GM12875 (cell line): ENCODE data around the gene ARHGAP31.
A peak's percentile ranks its signal among the peaks of the same experiment; 100 is the strongest.

Experiments used
- H3K4me3 ChIP-seq: one replicate; pipeline ENCODE4 v1.5.1; 2011; ENCODE audit warnings: low read depth, low read length, control low read depth
- TF ChIP-seq, protein P1 (sequence below): IDR thresholded peaks from 2 replicates; pipeline ENCODE4 v1.5.1; 2011; ENCODE audit warnings: low read depth, mild to moderate bottlenecking, control low read depth, inconsistent platforms, low read length, moderate library complexity, borderline replicate concordance; ENCODE audit not compliant: insufficient read depth

The ARHGAP31 gene, protein sequence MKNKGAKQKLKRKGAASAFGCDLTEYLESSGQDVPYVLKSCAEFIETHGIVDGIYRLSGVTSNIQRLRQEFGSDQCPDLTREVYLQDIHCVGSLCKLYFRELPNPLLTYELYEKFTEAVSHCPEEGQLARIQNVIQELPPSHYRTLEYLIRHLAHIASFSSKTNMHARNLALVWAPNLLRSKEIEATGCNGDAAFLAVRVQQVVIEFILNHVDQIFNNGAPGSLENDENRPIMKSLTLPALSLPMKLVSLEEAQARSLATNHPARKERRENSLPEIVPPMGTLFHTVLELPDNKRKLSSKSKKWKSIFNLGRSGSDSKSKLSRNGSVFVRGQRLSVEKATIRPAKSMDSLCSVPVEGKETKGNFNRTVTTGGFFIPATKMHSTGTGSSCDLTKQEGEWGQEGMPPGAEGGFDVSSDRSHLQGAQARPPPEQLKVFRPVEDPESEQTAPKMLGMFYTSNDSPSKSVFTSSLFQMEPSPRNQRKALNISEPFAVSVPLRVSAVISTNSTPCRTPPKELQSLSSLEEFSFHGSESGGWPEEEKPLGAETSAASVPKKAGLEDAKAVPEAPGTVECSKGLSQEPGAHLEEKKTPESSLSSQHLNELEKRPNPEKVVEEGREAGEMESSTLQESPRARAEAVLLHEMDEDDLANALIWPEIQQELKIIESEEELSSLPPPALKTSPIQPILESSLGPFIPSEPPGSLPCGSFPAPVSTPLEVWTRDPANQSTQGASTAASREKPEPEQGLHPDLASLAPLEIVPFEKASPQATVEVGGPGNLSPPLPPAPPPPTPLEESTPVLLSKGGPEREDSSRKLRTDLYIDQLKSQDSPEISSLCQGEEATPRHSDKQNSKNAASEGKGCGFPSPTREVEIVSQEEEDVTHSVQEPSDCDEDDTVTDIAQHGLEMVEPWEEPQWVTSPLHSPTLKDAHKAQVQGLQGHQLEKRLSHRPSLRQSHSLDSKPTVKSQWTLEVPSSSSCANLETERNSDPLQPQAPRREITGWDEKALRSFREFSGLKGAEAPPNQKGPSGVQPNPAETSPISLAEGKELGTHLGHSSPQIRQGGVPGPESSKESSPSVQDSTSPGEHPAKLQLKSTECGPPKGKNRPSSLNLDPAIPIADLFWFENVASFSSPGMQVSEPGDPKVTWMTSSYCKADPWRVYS (N-terminal part only)

DNA sequence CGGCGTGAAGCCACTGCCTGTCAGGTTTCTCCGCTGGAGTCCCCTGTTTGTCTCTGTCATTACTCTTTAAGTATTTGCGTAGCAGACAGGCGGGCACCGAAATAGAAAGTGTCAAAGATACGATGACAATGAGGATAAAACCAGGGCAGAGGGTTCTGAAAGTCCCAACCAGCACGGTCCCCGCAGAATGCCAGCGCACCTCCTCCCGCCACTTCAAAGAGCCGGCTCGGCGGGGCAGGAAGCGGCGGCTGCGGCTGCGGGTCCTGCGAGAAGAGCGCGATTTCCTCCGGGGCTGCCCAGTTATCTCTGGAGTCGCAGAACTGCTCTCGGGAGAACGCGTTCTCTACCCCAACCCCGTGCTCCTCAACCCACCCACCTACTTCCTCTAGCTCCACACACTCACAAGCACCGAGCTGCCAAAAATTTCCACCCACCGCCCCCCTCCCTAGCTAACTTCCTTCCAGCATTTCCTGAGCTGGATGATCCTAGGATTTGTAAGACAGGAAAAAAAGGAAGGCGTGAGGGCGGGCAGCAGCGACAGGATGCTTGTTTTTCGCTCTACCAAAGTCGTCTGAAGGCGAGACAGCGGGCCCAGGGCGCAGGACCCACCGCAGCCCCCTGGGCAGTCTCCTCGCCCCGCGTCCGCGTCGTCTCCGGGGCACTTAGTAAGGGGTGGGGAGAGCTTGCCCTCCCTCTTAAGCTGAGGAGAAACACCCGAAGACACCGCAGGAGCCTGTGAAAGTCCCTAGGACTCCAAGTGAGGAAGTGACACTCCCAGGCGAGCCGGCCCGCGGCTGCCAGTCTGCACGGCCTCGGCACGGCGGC lies at the start of gene ARHGAP31:
Gene ARHGAP31 (plus strand): TSS at position 513 of the 825 bp plus-strand sequence. CDS start 522 bp downstream, outside the sequence.
- TF ChIP-seq, protein P1, sequence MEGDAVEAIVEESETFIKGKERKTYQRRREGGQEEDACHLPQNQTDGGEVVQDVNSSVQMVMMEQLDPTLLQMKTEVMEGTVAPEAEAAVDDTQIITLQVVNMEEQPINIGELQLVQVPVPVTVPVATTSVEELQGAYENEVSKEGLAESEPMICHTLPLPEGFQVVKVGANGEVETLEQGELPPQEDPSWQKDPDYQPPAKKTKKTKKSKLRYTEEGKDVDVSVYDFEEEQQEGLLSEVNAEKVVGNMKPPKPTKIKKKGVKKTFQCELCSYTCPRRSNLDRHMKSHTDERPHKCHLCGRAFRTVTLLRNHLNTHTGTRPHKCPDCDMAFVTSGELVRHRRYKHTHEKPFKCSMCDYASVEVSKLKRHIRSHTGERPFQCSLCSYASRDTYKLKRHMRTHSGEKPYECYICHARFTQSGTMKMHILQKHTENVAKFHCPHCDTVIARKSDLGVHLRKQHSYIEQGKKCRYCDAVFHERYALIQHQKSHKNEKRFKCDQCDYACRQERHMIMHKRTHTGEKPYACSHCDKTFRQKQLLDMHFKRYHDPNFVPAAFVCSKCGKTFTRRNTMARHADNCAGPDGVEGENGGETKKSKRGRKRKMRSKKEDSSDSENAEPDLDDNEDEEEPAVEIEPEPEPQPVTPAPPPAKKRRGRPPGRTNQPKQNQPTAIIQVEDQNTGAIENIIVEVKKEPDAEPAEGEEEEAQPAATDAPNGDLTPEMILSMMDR, result no peak
- peak within 1 kb of the TSS; percentile 83 for H3K4me3 ChIP-seq

DNA sequence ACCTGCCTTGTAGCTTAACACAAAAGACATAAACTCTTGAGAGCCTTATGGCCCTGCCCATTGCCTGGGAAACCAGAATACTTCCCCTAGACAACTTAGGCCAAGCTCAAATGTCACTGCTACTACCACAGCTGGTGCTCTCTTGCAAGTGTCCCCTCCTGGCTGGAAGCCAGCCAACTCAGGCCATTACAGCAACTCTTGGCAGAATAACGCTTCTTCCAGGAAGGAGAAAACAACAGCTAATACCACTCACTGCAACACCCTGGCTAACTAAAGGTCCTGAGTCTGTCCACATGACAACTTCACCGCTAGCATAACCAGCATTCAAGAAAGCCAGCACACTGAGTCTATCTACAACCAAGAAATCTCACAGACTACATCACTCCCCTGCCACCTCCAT lies 48.4 kb upstream of the ARHGAP31 start:
- no peak overlapping the region for H3K4me3 ChIP-seq
- TF ChIP-seq, protein P1, result no peak

- H3K4me3 ChIP-seq, result no peak overlapping the region
- TF ChIP-seq, protein P1, result no peak
Observed at GRCh38 chr3:119255214-119255613, 39.0 kb upstream of the ARHGAP31 start.

GRCh38 chr3:119257111-119257510 lies 37.1 kb upstream of the ARHGAP31 start:
- no peak overlapping the region for H3K4me3 ChIP-seq
- TF ChIP-seq, protein P1, result no peak

GRCh38 chr3:119257654-119258410 lies 36.4 kb upstream of the ARHGAP31 start:
- no peak overlapping the region for H3K4me3 ChIP-seq

More at GRCh38 chr3:119257654-119258410, 36.4 kb upstream of the ARHGAP31 start:
- TF ChIP-seq, protein P1, result no peak
